NCI-H345 treated with DMSO at 0.1 percent for 48 hours (cell line): ENCODE results near the gene FANCI.
A peak's percentile ranks its signal among the peaks of the same experiment; 100 is the strongest.

Experiments used
- DNase-seq: peaks from one replicate; lab custom pipeline; 2025; ENCODE audit not compliant: unreplicated experiment; lab: John Stamatoyannopoulos, UW

The FANCI gene

DNA sequence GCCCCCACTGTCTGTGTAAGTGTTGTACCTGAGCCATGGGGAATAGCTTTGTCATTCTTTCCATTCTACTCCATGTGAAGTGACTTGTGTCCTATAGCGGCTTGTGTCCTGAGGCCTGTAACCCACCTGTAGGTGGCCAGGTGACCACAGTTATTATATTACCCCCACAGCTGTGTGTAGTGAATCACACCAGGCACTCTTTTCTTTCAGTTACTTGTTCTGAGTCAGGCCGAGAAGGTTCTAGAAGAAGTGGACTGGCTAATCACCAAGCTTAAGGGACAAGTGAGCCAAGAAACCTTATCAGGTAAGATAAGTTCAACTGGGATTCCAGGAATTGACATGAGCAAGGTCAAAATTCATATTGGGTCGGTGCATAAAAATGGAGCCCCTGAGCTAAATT, 61.6 kb downstream of the FANCI start:
- no peak for DNase-seq

DNA sequence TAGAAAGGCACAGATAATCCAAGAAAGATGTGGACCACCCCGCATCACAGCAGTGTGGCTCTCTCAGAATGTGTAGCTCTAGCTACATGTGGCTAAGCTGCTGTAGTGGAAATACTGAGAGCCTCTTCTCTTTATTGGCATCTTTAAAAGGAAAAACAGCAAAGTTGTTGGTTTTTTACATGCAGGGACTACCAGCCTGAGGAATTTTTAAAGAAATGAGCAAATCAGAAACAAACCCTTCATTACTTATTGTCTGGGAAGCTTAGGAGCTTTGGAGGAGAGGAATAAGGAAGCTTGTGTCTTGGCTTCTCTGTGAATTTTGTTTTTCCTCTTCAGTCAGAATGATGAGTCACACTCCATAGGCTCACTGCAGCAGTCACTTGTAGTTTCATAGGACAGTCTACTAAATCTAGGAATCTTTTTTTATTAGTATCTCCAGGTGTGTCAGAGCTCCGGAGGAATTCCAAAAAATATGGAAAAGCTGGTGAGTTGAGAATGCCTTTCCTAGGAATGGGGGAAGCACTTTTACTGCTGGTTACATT, 63.3 kb downstream of the FANCI start:
- no peak for DNase-seq

DNA sequence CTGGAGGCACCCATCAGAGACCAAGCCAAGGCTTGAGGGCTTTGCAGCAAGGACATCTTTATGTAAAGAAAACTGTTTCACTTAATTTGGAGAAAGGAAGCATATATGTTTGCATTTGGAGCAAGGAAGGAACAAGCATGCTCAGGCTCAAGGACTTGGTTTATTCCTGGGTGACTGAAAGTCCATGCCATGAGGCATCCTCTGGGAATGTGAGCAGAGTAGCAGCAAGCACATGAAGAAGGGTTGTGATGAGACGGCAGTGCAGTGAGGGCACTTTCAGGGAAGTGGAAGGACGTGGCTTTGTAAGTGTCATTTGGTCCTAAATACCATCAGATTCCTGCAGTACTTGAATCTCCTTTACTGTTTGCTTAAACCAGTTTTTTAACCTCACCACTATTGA, 64.0 kb downstream of the FANCI start:
- no peak for DNase-seq

DNA sequence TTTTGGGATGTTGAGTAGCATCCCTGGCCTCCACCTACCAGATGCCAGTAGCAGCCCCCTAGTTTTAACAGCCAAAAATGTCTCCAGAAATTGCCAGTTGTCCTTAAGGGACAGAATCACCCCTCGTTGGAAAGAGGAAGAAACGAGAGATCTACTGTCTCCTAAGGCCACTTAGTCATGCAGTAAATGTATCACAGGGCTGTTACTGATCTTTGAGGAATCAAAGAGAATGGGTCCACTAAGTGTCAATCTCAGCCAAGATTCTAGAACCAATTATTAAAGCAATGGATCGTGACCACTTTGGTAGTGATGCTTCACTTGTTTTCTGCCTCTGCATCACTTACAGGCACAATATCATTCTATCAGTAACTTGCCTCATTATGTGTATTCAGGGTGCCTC, 64.5 kb downstream of the FANCI start:
- no peak for DNase-seq

DNA sequence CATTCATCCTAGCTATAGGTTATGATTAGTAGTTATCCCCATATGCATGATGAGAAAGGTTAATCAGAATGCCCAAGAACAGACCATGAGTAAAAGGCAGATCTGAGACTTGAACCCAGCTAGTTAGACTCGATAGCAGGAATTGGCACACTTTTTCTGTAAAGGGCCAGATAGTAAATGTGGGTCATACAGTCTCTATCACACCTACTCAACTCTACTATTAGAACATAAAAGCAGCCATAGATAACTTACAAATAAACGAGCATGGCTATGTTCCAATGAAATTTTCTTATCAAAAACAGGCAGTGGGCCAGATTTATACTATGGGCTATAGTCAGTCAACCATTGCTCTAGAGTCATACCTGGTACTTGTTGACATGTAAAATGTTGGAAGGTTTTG, 66.2 kb downstream of the FANCI start:
- no peak for DNase-seq

DNA sequence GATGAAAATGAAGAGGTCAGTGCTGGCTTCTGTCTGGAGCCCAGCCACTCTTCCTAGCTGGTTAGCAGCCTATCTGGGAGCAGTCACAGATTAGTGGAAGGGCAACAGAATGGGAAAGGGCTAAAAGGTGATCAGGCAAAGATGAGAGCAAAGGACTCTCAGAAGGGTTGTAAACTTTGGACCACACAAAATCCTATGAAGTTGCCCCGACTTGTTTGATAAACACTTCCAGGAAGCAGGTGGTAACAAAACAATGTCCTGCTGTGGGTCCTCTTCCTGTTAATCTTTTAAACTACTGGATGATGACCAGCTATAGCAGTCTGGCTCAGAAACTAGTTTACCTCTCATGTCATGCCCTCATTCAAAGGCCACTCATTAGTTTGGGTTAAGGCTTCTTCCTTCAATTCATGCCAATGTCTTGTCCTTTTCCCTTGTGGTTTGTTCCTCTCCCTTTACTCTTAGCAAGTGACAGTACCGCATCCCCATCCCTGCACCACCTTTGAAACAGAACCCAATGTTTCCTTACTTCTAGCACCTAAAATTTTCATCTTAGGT, 71.7 kb downstream of the FANCI start:
- DNase-seq = no peak

DNA sequence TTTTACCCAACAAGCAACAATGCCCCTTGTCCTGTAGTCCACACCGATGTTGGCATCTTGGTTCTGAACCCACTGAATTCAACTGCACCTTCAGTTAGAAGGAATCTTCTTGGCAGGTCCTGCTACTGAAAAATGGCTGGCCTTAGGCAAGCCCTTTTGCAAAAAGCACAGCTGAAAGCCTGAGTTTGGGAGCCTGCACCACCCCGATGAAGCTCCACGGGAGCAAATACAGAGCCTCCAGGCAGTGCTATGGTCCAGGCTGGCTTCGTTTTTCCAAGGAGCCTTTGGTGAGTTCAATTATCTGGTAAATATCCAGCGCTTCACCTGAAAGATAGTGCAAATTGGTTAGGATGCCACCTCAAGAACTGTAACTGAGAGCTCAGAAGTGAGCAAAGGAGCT, 72.7 kb downstream of the FANCI start:
- DNase-seq = no peak

DNA sequence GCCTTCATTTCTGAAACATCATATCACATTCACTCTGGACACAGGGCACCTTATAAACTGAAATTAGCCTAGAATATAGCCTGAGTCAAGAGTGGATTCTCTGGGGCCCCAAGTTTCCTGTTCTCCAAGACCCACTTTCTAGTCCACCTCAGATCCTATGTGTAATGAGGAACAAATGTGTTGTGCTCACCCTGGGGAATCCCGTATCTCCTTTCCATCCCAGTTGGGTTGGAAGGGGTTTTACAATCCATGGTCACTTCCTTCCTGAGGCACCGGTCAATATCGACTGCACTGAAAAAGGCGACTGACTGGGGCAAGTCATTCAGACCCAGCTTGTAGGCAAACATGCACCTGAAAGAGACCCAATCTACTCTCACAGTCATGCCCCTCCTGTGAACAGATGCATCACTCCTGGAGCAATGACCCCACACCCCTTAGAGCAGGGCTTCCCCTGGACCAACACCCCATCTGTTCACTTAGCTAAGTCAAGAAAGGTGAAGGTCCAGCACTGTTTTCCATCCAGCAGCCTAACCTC, 73.5 kb downstream of the FANCI start:
- no peak for DNase-seq

DNA sequence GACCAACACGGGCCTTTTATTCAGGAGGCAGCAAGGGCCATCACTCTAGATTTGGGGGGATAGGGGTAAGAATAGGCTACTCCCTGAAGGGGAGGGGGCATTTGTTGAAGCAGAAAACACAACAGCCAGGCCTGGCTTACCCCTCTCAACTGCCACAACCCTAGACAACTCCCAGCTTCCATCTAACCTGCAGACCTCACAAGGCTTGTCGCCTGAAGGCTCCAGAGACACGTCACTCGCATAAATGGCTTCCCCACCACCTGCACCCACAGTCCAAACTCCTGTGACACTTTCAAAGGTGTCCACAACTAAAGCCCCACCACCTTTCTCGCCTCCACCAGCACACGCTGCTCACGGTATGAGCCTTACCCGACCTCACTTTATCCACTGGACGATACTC, 75.9 kb downstream of the FANCI start:
- DNase-seq = no peak

DNA sequence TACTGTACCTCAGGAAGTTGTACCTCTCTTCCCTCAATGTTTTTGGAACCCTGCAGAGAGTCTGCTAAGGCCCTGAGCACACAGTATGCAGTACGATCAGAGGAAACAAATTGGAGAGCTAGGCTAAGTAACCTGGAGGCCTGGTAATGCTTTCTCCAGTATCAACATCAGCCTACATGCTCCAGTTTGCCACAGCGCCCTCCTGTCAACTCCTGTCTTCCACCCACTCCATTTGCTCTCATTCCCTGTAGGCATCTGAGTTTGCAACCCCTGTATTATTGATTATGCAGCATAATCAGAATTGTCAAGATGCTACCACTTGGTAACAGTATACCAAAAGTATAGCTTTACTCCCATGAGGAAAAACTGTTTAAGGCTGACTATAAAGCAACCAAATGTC, 76.4 kb downstream of the FANCI start:
- no peak for DNase-seq

DNA sequence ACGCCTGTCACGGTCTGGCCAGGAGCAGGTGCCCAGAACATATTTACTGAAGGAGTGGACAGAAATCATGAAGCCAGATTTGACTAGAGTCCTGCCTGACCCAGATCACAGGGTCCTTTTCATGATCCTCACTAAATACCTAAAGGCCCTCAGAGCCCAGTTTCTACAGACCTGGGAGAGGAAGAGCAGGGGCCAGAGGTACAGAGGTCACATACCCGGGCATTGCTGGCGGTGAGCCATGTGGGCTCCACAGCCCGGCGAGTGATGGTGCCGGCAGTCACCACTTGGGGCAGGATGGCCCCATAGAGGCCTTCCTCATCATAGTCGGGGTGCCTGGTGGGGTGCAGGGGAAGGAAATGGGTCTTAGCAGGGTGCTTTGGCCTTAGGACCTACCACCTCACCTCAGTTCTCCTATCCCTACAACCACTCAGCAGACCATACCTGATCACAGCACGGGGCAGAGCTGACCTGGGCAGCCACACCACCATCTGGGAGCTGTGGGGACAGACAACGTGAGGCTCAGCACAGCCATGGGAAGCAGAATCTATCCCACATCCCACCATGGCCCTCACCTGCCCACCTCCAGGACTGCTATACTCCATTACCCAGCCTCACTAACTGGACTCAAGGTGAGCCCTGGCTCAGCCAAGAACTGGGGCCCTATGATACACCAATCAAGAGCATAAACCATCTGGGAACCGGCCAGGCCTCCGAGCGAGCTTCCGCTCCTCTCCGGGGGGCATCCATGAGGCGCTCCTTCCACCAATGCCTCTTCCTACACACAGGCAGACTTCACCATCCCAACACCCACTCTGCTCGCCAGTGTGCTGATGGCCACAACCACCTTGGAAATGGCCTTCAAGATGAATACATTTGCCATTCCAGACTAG, 78.0 kb downstream of the FANCI start:
- no peak for DNase-seq

DNA sequence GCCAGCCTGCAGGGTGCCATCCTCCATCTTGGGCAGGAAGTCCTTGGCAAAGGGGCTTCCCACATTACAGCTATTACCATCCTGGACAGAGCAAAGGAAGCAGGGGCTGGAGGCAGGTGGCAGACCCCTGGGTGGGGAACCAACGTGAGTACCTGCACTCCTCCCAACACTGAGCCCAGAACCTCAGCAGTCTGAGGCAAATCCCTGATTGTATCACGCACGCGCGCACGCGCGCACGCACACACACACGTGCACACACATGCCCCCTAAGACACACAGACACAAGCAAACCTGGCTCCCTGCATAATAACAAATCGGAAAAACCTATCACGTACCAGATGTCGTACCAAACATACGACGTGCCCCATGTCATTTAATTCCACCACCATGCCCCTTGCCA, 79.0 kb downstream of the FANCI start:
- no peak for DNase-seq

DNA sequence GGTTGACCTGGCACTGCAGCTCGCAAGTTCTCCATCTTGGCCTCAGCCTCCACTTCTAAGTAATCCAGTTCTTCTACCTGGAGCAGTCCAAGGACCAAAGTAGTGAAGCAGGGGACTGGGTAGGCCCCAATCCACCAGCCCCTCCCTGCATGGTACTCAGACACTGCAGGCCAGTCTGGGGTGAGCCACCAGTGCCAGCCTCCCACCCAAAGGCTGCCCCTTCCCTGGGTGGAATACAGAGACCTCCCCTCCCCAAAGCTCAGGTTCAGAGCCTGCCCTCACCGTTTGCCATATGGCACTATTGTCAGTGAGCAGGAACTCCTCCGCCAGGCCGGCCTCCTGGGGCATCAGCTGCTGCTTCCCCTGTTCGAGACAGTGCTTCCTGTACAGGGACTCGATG, 80.0 kb downstream of the FANCI start:
- DNase-seq = no peak

DNA sequence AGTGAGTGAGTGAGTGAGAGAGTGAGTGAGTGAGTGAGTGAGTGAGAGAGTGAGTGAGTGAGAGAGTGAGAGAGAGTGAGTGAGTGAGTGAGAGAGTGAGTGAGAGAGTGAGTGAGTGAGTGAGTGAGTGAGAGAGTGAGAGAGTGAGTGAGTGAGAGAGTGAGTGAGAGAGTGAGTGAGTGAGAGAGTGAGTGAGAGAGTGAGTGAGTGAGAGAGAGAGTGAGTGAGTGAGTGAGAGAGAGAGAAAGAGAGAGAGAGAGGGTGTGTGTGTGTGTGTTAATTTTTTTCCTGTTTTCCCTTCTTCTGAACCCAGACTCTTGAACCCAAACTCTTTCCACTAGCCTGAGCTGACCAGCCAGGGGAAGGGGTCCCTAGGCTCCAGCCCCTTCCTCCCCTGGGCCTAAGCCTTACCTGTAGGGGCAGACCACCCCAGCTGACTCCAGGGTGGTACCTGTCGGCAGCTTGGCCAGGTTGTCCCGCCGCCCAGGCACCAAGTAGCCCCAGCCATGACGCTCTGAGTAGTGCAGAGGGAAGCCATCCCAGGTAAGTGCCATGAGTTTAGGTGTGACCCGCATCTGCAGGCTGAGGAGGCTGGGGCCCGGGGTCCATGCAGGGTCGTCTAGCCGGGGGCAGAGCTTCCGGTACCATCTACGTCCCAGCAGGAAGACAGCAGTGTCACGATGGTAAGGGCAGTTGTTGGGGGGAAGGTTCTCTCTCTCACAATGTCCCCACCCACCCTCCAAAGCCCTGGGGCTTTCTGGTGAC, 81.4 kb downstream of the FANCI start:
- no peak for DNase-seq

DNA sequence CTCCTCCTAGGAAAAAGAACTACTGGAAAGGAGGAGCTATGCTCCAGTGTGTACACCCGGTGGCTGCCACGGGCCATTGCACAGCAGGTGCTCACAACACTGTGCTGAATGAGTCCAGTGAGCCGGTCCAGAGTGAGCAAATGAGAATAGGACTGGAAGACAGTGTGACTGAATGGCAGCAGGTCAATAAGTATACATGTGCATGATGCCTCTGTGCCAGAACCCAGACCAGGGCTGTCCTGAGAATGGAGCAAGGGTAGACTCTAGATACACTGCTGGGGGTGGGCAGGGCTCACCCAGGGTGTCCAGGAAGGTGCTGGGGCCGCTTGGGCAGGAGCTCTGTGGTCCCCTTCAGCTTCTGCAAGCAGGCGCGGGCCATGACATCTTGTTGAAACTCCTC, 82.5 kb downstream of the FANCI start:
- peak; percentile 93 for DNase-seq

DNA sequence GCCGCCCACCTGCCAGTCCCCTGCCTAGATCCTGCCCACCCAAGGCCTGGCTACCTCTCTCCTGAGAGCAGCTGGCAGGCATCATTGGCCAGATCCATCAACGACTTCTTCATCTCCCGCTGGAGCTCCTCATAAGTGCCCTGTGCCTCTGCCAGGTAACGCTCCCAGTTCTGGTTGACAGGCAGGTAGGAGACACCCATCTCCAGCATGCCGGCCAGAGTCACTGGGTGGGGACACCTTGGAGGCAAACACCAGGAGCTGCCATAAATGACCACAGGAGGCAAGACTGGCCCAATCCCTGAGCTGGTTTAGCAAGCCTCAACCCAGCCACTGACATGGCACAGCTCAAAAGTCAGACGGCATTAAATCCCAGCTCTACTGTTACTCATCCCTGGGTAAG, 83.3 kb downstream of the FANCI start:
- no peak for DNase-seq

DNA sequence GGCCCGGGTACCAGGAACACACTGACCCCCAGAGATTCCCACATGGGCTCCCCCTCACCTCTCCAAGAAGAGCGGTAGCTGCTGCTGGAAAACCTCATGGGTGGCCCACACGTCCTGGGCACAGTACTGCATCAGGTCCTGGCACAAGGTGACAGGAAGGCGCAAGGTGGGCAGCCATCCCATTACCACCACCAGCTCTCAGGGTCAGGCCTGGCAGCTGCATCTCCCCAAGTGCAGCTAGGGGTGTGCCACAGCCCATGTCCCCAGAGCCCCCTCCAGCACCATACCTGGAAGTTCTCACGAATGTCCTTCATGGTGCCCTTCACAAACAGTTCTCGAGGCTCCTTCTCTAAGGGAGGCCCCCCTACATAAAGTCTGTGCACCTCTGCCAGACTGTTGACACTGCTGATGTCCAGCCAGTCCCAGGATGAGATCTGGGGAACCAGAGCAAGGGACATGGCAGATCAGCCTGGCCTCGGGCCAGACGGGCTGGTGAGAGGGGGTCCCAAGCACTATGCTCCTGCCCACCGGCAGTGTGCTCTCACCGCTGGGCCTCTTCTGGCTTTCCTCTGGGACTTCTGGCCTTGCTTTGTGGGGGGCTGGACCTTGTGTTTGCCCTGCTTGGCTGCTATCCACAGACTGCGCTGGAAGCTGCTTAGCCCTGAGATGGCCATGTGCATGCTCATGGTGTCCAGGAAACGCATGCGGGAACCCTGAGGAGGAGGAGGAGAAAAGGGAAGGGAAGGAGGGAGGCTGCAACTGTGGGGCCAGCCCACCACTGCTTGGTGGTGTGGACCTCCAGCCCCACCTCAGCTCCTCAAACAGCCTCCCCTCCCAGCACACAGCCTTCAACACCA, 84.8 kb downstream of the FANCI start:
- DNase-seq = no peak

DNA sequence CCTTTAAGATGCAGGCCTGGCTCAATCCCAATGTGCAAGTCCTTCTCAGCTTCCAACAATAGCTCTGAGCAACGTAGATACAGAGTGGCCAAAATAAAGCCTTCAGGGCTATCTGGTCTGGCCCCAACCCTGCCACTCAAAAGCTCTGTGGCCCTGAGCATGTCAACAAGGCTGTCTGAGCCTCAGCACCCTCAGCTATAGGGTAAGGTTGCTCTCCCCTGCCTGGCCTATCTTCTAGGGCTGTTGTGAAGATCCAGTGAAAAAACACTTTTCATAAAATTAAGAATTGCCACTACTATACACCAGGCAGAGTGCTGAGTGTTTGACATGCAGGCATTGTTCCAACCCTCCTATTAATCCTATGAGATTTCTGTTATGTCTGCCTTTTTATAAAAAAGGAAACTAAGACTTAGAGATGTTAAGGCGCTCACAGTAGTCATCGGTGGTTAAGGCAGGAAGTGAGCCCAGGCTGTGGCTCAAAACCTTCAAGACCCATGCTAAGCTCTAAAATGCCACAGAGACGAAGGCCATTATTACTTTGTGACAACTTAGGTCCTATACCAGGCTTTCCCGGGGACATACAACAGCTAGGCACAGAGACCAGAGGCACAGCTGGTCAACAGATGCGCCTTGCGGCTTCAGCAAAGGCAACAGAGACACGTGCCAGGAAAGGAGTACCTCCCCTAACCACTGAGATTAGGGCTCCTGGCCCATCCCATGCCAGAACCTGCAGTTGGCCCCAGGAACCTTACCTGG, 85.7 kb downstream of the FANCI start:
- no peak for DNase-seq

DNA sequence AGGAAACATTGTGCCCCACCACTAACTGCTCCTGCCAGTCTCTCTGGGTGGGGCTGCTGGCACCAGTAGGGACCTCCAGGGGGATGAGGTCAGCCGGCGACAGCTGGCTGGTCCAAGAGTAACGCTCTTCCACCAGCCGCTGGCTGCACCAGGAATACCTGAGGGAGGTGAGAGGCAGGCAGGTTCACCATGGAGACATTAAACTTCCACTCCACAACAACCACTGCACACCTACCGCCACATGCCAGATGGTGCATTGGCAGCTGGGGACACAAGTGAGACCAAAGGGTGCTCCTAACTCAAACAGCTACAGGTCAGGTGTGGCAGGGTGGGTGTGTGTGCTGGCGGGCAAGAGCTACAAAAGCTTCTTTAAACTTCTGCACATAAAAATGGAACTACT, 86.3 kb downstream of the FANCI start:
- no peak for DNase-seq
